WERI-Rb-1 (cell line): ENCODE results near the gene OSTC.

Source experiments
- DNase-seq: peaks from one replicate; pipeline ENCODE4 v3.0.0-alpha.2; 2020
- H3K27ac ChIP-seq: fragments of 250-450 bp; sonication (Bioruptor Pico); 2 replicates; pipeline ENCODE4 v1.5.1; 2020; ENCODE audit warnings: mild to moderate bottlenecking, moderate library complexity
- H3K27me3 ChIP-seq: fragments of 250-450 bp; sonication (Bioruptor Pico); 2 replicates; pipeline ENCODE4 v1.5.1; 2021; ENCODE audit warnings: mild to moderate bottlenecking, low read depth, moderate library complexity; ENCODE audit not compliant: insufficient read depth, severe bottlenecking
- H3K36me3 ChIP-seq: fragments of 250-450 bp; sonication (Bioruptor Pico); 2 replicates; pipeline ENCODE4 v1.5.1; 2020; ENCODE audit warnings: mild to moderate bottlenecking, moderate library complexity
- H3K4me3 ChIP-seq: 2 replicates; pipeline ENCODE4 v1.5.1; 2011; ENCODE audit warnings: low read depth, mild to moderate bottlenecking, control low read depth, low read length
- H3K9me3 ChIP-seq: fragments of 250-450 bp; sonication (Bioruptor Pico); 2 replicates; pipeline ENCODE4 v1.5.1; 2021; ENCODE audit warnings: mild to moderate bottlenecking, moderate library complexity; ENCODE audit not compliant: severe bottlenecking
- CTCF ChIP-seq: IDR thresholded peaks from 2 replicates; pipeline ENCODE4 v1.5.1; 2011; ENCODE audit warnings: low read depth, mild to moderate bottlenecking, control low read depth, inconsistent platforms, low read length

The OSTC gene

GRCh38 chr4:108635070-108635655 is 15.2 kb upstream of the OSTC start:
- Histone ChIP-seq H3K4me3 (no peak overlapping the region), H3K9me3 (no peaks in the 10 kb centered on the region), H3K36me3 (peaks cover 45% of the 10 kb centered on the region), H3K27ac (no peak overlapping the region), H3K27me3 (no peaks in the 10 kb centered on the region)
- no peak for TF ChIP-seq CTCF
- no peak for DNase-seq

GRCh38 chr4:108636246-108636645 is 14.2 kb upstream of the OSTC start:
- H3K4me3 ChIP-seq: no peak overlapping the region
- no peaks in the 10 kb centered on the region for H3K9me3 ChIP-seq
- H3K27ac ChIP-seq: no peak overlapping the region
- TF ChIP-seq CTCF: no peak
- DNase-seq: no peak
- H3K27me3 ChIP-seq: no peaks in the 10 kb centered on the region
- peaks cover 36% of the 10 kb centered on the region for H3K36me3 ChIP-seq

GRCh38 chr4:108637856-108638255 is 12.5 kb upstream of the OSTC start:
- TF ChIP-seq CTCF: no peak
- Histone ChIP-seq H3K27ac (no peak overlapping the region), H3K4me3 (no peak overlapping the region), H3K27me3 (no peaks in the 10 kb centered on the region), H3K9me3 (no peaks in the 10 kb centered on the region), H3K36me3 (peaks cover 21% of the 10 kb centered on the region)
- DNase-seq: no peak

- Histone ChIP-seq H3K27me3 (no peaks in the 10 kb centered on the region), H3K36me3 (no peaks in the 10 kb centered on the region), H3K27ac (no peak overlapping the region), H3K9me3 (no peaks in the 10 kb centered on the region), H3K4me3 (no peak overlapping the region)
- TF ChIP-seq CTCF: no peak
- no peak for DNase-seq
These were observed 6.2 kb upstream of the OSTC start for GRCh38 chr4:108644237-108644636.

- Histone ChIP-seq H3K36me3 (peaks cover 3% of the 10 kb centered on the region), H3K27me3 (no peaks in the 10 kb centered on the region), H3K27ac (no peak overlapping the region), H3K9me3 (no peaks in the 10 kb centered on the region), H3K4me3 (no peak overlapping the region)
- DNase-seq: no peak
- TF ChIP-seq CTCF: no peak
These were observed 3.7 kb upstream of the OSTC start for GRCh38 chr4:108646706-108647105.

- Histone ChIP-seq H3K4me3 (peak overlapping the region; percentile 100), H3K36me3 (peaks cover 3% of the 10 kb centered on the region), H3K9me3 (no peaks in the 10 kb centered on the region), H3K27me3 (no peaks in the 10 kb centered on the region), H3K27ac (peak overlapping the region; percentile 91)
- DNase-seq: no peak
- no peak for TF ChIP-seq CTCF
These were observed 562 bp upstream of the OSTC start for GRCh38 chr4:108649863-108650211.
